Left forelimb (tissue), 1 donor: Measurements from ENCODE around the gene TIMP2.

Experiments
- DNase-seq: peaks from one replicate; pipeline ENCODE4 v3.0.0-alpha.2; 2018; ENCODE audit warnings: low spot score

Gene TIMP2

DNA sequence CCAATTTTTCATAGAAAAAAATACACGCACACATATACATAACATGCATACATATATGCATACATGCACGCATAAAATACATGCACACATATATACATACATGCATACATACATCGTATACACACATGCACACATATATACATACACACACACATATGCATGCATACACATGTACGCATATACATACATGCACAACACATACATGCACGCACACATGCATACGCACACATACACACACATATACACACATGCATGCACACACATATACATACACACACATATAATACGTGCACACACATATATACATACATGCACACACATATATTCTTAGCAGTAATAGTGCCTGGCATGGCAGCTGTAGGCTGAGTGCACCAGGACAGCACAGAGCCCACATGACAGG, 109.5 kb downstream of the TIMP2 start:
- no peak for DNase-seq

DNA sequence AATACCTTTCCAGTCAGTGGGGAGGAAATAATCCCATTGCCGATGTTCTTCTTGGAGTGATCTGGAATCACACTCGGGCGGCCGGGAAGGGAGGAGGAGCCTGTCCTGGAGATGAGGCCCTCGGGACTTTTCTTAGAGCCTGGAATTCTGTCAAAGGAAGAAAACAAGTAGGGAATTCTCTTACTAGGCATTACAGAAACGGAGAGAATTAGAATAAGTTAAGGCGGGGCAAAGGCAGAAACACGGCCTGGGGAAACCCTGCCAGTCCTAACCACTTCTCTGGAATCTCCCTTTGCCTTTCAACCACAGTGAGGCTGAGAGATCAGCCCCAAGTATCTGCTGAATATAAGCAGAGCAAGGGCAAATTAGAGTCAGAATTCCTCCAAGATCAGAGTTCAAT, 112.3 kb downstream of the TIMP2 start:
- DNase-seq = no peak

DNA sequence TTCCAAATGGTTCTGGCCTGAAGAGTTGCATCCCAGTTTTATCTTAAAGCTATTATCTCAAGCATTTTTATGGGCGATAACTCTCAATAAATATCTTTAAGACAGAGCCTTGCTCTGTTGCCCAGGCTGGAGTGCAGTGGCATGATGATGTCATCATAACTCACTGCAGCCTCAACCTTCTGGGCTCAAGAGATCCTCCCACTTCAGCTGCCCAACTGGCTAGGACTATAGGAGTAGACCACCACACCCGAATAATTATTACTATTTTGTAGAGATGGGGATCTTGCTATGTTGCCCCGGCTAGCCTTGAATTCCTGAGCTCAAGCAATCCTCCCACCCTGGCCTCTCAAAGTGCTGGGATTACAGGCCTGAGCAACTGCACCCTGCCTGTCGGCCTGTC, 117.0 kb downstream of the TIMP2 start:
- DNase-seq = no peak

DNA sequence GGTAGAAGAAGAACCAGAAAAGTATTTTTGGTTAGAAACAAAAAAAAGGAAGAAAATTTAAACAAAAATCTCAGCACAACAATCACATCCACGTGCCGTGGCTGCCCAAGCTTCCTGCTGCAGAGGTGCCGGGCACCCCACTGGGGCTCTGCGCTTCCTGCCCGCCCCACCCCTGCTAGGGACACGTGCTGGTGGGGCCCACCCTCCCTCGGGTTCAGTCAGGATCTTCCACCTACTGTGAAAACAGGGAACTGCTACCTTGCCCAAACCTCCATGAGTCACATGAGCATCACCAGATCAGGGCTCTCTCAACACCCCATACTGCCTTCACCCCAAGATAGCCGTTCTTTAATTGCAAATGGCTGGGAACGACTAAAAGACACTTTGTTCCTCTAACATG, 118.7 kb downstream of the TIMP2 start:
- DNase-seq = no peak

DNA sequence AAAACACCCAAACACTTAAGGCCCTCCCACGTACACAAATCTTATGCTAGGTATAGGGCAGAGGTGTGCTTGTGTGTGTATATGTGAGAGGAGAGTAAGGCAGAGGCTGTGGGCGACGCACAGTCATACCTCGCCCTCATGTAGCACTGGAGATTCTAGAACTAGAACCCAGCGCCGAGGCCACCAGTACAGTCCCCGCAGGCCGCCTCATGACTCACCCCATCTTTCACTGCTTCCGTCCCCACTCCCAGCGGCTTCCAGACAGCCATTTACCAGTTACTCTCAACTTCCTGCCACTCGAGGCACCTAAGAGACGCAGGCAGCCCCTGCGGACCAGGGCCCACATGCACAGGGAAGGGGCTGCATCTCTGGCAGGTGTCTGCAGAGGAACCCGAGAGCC, 119.9 kb downstream of the TIMP2 start:
- no peak for DNase-seq

DNA sequence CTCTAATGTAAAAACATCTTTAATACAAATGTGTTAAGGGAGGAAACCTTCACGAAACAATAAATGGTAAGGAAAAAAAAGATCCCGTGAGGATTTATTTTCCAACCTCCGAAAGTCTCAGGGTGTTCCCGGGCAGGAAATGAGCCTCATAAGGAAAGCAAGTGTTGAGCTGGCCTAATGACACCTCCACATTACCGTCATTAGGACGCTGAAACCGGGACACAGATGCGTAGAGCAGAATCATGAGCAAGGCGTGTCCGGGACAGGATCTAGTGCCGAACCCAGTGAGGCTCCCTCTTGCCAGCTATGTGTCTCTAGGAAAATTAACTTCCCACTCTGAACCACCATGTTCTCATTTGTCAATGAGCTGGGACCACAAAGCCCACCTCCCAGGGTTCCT, 120.4 kb downstream of the TIMP2 start:
- DNase-seq = no peak

DNA sequence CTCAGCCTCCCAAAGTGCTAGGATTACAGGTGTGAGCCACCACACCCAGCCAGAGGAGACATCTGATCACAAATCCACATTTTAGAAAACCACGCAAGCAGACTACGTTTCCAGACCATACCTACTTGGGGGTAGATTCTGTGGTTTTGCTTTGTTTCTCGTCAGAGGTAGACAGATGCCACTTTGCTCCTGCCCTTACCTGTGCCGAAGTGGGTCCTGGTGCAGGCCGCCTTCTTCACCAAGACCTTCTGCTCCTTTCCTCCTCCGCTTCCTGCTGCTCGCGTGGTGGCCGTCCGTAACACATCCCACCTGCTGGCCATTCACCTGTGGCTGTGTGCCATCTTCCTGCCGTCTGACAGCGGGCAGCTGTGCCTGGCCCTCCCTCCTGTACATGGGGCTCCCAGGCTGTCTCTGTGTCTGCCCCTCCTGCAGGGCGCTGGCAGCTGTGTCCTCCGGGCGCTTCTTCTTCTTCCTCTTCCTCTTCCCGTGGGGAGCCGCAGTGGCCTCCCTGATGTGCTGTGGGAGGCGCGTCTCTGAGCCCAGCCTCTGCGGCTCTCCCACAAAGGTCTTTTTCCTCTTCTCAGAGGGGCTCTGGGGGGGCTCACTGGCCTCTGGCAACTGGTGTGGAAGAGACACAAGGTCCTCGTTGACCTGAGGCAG, 121.9 kb downstream of the TIMP2 start:
- no peak for DNase-seq
